Coronary artery (tissue), 2 donors: ENCODE data around the gene TENT4A.

Experiments used
- DNase-seq: peaks from one replicate; pipeline ENCODE4 v3.0.0-alpha.2; 2017; ENCODE audit warnings: low spot score
- H3K27ac ChIP-seq, 2 donors: fragments of 200-600 bp; sonication (generic); one replicate each; pipeline ENCODE4 v1.5.1; 2016 to 2019
- H3K4me3 ChIP-seq: fragments of 200-600 bp; sonication (generic); 2 replicates; pipeline ENCODE4 v1.5.1; 2016; ENCODE audit warnings: mild to moderate bottlenecking, moderate library complexity
- TF ChIP-seq, protein P1 (sequence below): fragments of 200-600 bp; sonication (generic); IDR thresholded peaks from one replicate; pipeline ENCODE4 v1.5.1; 2019; ENCODE audit warnings: antibody characterized with exemption

The TENT4A gene

DNA sequence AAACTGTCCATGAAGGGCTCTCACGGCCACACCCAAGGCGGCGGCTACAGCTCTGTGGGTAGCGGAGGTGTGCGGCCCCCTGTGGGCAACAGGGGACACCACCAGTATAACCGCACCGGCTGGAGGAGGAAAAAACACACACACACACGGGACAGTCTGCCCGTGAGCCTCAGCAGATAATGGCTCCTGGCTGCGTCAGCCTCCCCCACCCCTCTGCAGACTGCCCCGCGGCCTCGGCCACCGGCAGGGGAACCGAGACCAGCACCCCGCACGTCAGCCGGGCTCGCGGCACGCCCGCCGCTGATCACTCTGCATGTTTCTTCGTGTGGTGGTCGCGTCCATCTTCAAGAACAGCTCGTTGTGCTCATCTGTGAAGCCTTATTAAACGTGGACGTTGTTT, 41.5 kb downstream of the TENT4A start:
- H3K27ac ChIP-seq, result no peak overlapping the region
- TF ChIP-seq, protein P1, sequence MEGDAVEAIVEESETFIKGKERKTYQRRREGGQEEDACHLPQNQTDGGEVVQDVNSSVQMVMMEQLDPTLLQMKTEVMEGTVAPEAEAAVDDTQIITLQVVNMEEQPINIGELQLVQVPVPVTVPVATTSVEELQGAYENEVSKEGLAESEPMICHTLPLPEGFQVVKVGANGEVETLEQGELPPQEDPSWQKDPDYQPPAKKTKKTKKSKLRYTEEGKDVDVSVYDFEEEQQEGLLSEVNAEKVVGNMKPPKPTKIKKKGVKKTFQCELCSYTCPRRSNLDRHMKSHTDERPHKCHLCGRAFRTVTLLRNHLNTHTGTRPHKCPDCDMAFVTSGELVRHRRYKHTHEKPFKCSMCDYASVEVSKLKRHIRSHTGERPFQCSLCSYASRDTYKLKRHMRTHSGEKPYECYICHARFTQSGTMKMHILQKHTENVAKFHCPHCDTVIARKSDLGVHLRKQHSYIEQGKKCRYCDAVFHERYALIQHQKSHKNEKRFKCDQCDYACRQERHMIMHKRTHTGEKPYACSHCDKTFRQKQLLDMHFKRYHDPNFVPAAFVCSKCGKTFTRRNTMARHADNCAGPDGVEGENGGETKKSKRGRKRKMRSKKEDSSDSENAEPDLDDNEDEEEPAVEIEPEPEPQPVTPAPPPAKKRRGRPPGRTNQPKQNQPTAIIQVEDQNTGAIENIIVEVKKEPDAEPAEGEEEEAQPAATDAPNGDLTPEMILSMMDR, result no peak
- no peak for DNase-seq
- H3K4me3 ChIP-seq, result no peak overlapping the region

DNA sequence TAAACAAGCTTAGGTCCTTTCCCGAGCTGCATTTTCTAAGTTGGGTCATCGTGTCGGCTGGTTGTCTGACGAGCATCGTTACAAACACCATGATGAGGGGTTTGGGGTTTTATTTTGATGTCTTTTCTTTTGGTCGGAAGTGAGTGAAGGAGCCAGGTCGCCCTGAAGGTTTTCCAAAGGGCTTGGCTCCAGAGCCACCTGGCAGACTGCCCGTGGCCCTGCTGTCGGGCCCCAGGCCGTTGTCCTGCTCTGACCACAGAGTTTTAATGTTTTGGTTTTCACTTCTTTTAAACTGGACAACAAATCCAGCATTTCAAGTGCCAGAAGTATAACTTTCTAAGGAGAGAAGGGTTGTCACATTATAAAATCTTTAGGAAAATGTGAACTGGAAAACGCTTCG, 42.3 kb downstream of the TENT4A start:
- no peak for DNase-seq
- no peak overlapping the region for H3K27ac ChIP-seq
- TF ChIP-seq, protein P1, result no peak
- H3K4me3 ChIP-seq, result no peak overlapping the region

DNA sequence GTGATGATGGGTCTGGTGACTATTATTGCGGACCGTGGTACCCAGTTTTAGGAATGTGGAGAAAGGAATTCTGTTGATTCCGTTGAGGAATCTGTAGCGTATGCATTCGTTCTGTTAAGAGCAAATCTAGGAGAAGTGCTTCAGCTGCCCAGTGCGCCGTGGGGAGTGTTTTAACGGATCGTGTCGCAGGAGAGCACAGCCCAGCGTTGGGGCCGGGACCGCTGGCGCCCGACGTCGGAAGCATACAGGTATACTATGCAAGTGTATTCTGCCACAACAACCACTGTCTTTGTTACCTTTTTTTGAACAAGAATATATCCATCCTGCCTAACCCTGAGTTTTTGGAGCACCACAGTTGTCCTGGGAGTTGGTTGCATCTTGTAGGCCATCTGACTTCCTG, 42.7 kb downstream of the TENT4A start:
- TF ChIP-seq, protein P1, result no peak
- H3K27ac ChIP-seq, result no peak overlapping the region
- no peak overlapping the region for H3K4me3 ChIP-seq
- DNase-seq, result no peak

DNA sequence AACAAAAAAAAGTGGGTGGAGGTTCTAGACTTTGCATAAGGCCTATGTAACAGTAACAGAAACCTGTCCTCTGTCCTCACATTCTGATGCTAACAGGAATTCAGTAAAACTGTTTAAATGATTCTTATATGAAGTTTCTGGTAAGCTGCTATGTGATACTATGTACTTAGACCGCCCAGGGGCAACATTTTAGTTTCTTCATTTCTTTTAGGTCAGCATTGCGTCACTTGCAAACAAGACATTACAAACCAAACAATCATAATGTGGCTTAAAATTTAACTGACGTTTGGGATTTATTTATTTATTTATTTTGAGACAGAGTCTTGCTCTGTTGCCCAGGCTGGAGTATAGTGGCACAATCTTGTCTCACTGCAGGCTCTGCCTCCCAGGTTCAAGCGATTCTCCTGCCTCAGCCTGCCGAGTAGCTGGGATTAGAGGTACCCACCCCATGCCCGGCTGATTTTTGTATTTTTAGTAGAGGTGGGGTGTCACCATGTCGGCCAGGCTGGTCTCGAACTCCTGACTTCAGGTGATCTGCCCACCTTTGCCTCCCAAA, 44.3 kb downstream of the TENT4A start:
- no peak for DNase-seq
- TF ChIP-seq, protein P1, result no peak
- Histone ChIP-seq H3K27ac (no peak overlapping the region), H3K4me3 (no peak overlapping the region)

DNA sequence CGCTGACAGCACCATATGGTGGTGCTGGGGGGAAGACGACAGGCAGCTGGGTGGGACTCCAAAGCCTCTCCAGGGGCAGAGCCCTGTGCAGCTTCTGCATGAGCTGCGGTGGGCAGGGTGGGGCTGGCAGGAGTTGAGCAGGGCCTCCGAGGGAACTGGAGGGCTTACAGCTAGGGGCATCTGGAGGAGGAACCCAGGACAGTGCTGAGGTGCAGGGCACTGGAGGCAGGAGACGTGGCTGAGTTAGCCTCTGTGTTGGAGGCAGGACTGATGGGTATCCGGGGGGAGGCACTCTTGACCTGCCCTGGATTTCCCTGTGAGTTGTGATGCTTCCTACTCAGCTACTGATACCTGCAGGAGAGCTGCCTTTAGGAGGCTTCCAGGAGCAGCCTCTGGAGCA, 45.0 kb downstream of the TENT4A start:
- DNase-seq, result no peak

DNA sequence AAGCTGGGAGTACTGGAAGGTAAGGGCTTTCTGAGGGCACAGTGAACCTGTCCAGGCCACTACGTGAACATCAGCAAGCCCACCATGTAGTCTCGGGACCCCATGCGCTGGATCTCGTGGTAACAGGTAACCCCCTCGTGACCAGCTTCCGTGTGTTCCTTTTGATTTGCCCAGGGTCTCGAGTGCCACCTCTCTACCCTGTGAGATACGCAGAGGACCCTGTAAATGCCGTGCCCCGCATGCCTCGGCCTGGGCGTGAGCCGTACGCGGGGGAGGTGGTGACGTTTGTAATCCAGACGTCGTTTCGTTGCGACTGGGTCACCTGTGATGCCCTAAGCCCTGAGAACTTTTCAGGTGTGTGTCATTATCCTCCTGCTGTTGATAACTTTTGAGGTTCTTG, 45.5 kb downstream of the TENT4A start:
- TF ChIP-seq, protein P1, result no peak
- DNase-seq, result no peak
- no peak overlapping the region for H3K4me3 ChIP-seq
- no peak overlapping the region for H3K27ac ChIP-seq

More for the DNA sequence above, 45.0 kb downstream of the TENT4A start:
- TF ChIP-seq, protein P1, result no peak
- no peak overlapping the region for H3K4me3 ChIP-seq
- H3K27ac ChIP-seq, result no peak overlapping the region

DNA sequence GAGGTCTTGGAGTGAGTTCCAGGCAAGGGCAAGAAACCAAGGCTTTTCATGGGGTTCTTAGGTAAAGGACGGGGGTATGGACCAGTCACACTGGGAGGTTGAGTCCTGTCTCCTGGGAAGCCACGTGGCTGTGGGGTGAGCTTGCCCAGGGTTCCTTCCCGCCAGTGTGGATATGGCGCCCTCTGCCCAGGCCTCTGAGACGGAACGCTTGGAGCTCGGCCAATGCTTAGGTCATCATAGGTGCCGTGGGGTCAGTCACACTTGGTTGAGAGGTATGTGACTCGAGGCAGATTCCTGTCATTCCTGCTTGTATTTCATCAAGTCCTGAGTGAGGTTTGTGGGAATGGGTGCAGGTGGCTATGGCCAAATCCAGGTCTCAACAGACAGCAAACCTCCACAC, 46.2 kb downstream of the TENT4A start:
- no peak for DNase-seq
- Histone ChIP-seq H3K4me3 (no peak overlapping the region), H3K27ac (no peak overlapping the region)
- TF ChIP-seq, protein P1, result no peak
